Neuronal stem cell (in vitro differentiated cells): ENCODE data around the gene CFAP77. TPM values are rescaled to one million over a fixed set of nuclear protein-coding genes. Genes with fewer than 3 reads are reported as not detected.
A peak's percentile ranks its signal among the peaks of the same experiment; 100 is the strongest.

ENCODE experiments used
- DNase-seq: peaks from one replicate; pipeline ENCODE4 v3.0.0-alpha.2; 2013; ENCODE audit warnings: low spot score
- H2AFZ ChIP-seq: one replicate; pipeline ENCODE4 v1.6.1; 2013; ENCODE audit warnings: mild to moderate bottlenecking, low read length, inconsistent platforms
- H2AK5ac ChIP-seq: 2 replicates; pipeline ENCODE4 v1.6.1; 2013; ENCODE audit warnings: low read depth, mild to moderate bottlenecking, inconsistent platforms, low read length, moderate library complexity, mixed read lengths
- H2BK120ac ChIP-seq: 2 replicates; pipeline ENCODE4 v1.6.1; 2013; ENCODE audit warnings: low read depth, mild to moderate bottlenecking, inconsistent platforms, low read length, moderate library complexity, mixed read lengths
- H2BK12ac ChIP-seq: one replicate; pipeline ENCODE4 v1.6.1; 2013; ENCODE audit warnings: low read length, inconsistent platforms
- H2BK15ac ChIP-seq: 2 replicates; pipeline ENCODE4 v1.6.1; 2013; ENCODE audit warnings: mild to moderate bottlenecking, low read length, inconsistent platforms, mixed read lengths
- H2BK5ac ChIP-seq: one replicate; pipeline ENCODE4 v1.6.1; 2013; ENCODE audit warnings: inconsistent platforms, mild to moderate bottlenecking, low read length, moderate library complexity
- H3K14ac ChIP-seq: one replicate; pipeline ENCODE4 v1.6.1; 2013; ENCODE audit warnings: low read length, inconsistent platforms
- H3K18ac ChIP-seq: 2 replicates; pipeline ENCODE4 v1.6.1; 2013; ENCODE audit warnings: low read length, inconsistent platforms
- H3K23ac ChIP-seq: 2 replicates; pipeline ENCODE4 v1.6.1; 2013; ENCODE audit warnings: low read depth, mild to moderate bottlenecking, mixed read lengths, low read length, inconsistent platforms; ENCODE audit not compliant: poor library complexity
- H3K27ac ChIP-seq: replicated peaks from 3 replicates; pipeline ENCODE4 v1.5.1; 2013; ENCODE audit warnings: low read length, inconsistent platforms
- H3K27me3 ChIP-seq, 3 experiments: 2 replicates each; pipeline ENCODE4 v1.6.1; 2013; ENCODE audit warnings: low read length in 3 of 3, mild to moderate bottlenecking in 2 of 3, inconsistent platforms in 1 of 3, low read depth in 1 of 3, mixed read lengths in 1 of 3, moderate library complexity in 1 of 3; ENCODE audit not compliant: control insufficient read depth in 3 of 3, insufficient read depth in 3 of 3
- H3K36me3 ChIP-seq, 2 donors: replicated peaks in 1 of 2; 2 replicates each; pipeline ENCODE4 v1.6.1; 2013; ENCODE audit warnings: low read length in 2 of 2; ENCODE audit not compliant: control insufficient read depth in 2 of 2, insufficient read depth in 2 of 2
- H3K4ac ChIP-seq: 2 replicates; pipeline ENCODE4 v1.6.1; 2013; ENCODE audit warnings: inconsistent platforms, mild to moderate bottlenecking, low read length, moderate library complexity
- H3K4me1 ChIP-seq, 2 donors: 1 replicate in 1 of 2; 2 replicates in 1 of 2; pipeline ENCODE4 v1.6.1; 2013; ENCODE audit warnings: low read length in 2 of 2, low read depth in 1 of 2; ENCODE audit not compliant: control insufficient read depth in 2 of 2, insufficient read depth in 1 of 2
- H3K4me2 ChIP-seq: one replicate; pipeline ENCODE4 v1.6.1; 2013; ENCODE audit warnings: mild to moderate bottlenecking, low read length, inconsistent platforms; ENCODE audit not compliant: insufficient read depth, poor library complexity, severe bottlenecking
- H3K4me3 ChIP-seq, 2 donors: 2 replicates each; pipeline ENCODE4 v1.5.1; 2013; ENCODE audit warnings: low read length in 2 of 2, mild to moderate bottlenecking in 2 of 2, inconsistent platforms in 1 of 2, moderate library complexity in 1 of 2
- H3K79me1 ChIP-seq: one replicate; pipeline ENCODE4 v1.6.1; 2013; ENCODE audit warnings: low read depth, mild to moderate bottlenecking, inconsistent platforms, low read length, moderate library complexity
- H3K9ac ChIP-seq: one replicate; pipeline ENCODE4 v1.6.1; 2013; ENCODE audit warnings: mild to moderate bottlenecking, low read depth, low read length, inconsistent platforms; ENCODE audit not compliant: poor library complexity
- H3K9me3 ChIP-seq, 2 donors: replicated peaks in 1 of 2; 2 replicates each; pipeline versions ENCODE3 to v1.6.1; 2013; ENCODE audit warnings: low read length in 2 of 2, mild to moderate bottlenecking in 2 of 2, inconsistent platforms in 1 of 2, low read depth in 1 of 2, mixed read lengths in 1 of 2, moderate library complexity in 1 of 2; ENCODE audit not compliant: control insufficient read depth in 2 of 2, insufficient read depth in 1 of 2
- H4K8ac ChIP-seq: one replicate; pipeline ENCODE4 v1.6.1; 2013; ENCODE audit warnings: low read depth, mild to moderate bottlenecking, inconsistent platforms, low read length, moderate library complexity
- H4K91ac ChIP-seq: one replicate; pipeline ENCODE4 v1.6.1; 2013; ENCODE audit warnings: low read length, low read depth, mild to moderate bottlenecking, inconsistent platforms; ENCODE audit not compliant: poor library complexity
- WGBS, 2 donors: extraction: QIAGEN DNeasy Blood & Tissue Kit; methylation state at CpG; one replicate each; pipeline ENCODE4 v1.1.7; 2013; ENCODE audit warnings: missing lambda C conversion rate in 2 of 2, mixed read lengths in 1 of 2; ENCODE audit not compliant: insufficient read length in 2 of 2, insufficient replicate concordance in 1 of 2; ENCODE audit errors: extremely low coverage in 2 of 2; 5-methylcytosine and 5-hydroxymethylcytosine counted together
- polyA plus RNA-seq, 2 experiments: library from polyadenylated mRNA; stranded (reverse); fragments of 200-250 nt; gene quantifications; one replicate each; pipeline ENCODE4 v1.2.3, GENCODE V29; 2013

Gene CFAP77
- polyA plus RNA-seq (2013, experiment 1 of 2) = 0.40 TPM
- 0.40 TPM for polyA plus RNA-seq (2013, experiment 2 of 2)

- H3K27me3 ChIP-seq = peaks cover 6 to 63% (median 22%) of the 10 kb centered on the region in 3 experiments
- peak within 1 kb of the TSS; percentile 40 for H2BK15ac ChIP-seq
- peaks cover 12 to 17% of the 10 kb centered on the region in 2 donors for H3K4me1 ChIP-seq
- H3K9ac ChIP-seq = peak within 1 kb of the TSS; percentile 87
- WGBS, 2 donors = no CpG with 5 or more reads among the region's 69 CpGs
- peak within 1 kb of the TSS; percentile 96 for H2AFZ ChIP-seq
- H3K4me3 ChIP-seq = peak within 1 kb of the TSS; percentile 30 to 77
- DNase-seq = peak; percentile 73
- no peak within 1 kb of the TSS for H2AK5ac ChIP-seq
- no peak within 1 kb of the TSS for H4K8ac ChIP-seq
- H3K18ac ChIP-seq = peak within 1 kb of the TSS; percentile 83
- H3K4me2 ChIP-seq = peak within 1 kb of the TSS; percentile 93
- no peak within 1 kb of the TSS for H3K4ac ChIP-seq
- no peak within 1 kb of the TSS for H3K27ac ChIP-seq
- no peaks in the 10 kb centered on the region for H3K79me1 ChIP-seq
- no peak within 1 kb of the TSS for H3K14ac ChIP-seq
- no peak within 1 kb of the TSS for H4K91ac ChIP-seq
- no peak within 1 kb of the TSS for H2BK120ac ChIP-seq
- no peak within 1 kb of the TSS for H2BK12ac ChIP-seq
- peak within 1 kb of the TSS; percentile 47 for H3K23ac ChIP-seq
- no peaks in the 10 kb centered on the region for H3K36me3 ChIP-seq
- no peak within 1 kb of the TSS for H2BK5ac ChIP-seq
- H3K9me3 ChIP-seq = peaks cover 0 to 2% of the 10 kb centered on the region in 2 donors
These were observed at the start of gene CFAP77 for GRCh38 chr9:132409828-132410528. Gene CFAP77, plus strand, starts transcription at chr9:132410211. Its CDS starts 61 bp downstream, at chr9:132410272.

GRCh38 chr9:132364068-132364467, 45.9 kb upstream of the CFAP77 start:
- WGBS, 2 donors = no CpG with 5 or more reads among the region's 9 CpGs
- H3K23ac ChIP-seq = no peak overlapping the region
- H2AK5ac ChIP-seq = no peak overlapping the region
- no peak overlapping the region for H2BK15ac ChIP-seq
- H3K27me3 ChIP-seq = no peaks in the 10 kb centered on the region
- H2BK5ac ChIP-seq = no peak overlapping the region
- no peak overlapping the region for H3K4me3 ChIP-seq
- H3K9ac ChIP-seq = no peak overlapping the region
- H3K9me3 ChIP-seq = no peaks in the 10 kb centered on the region
- no peak overlapping the region for H3K4ac ChIP-seq
- no peak overlapping the region for H3K14ac ChIP-seq
- H2AFZ ChIP-seq = no peak overlapping the region
- no peak overlapping the region for H4K91ac ChIP-seq
- no peak overlapping the region for H2BK120ac ChIP-seq
- H3K18ac ChIP-seq = no peak overlapping the region
- no peaks in the 10 kb centered on the region for H3K79me1 ChIP-seq
- DNase-seq = no peak
- no peak overlapping the region for H3K27ac ChIP-seq
- H3K4me1 ChIP-seq = no peaks in the 10 kb centered on the region
- no peak overlapping the region for H2BK12ac ChIP-seq
- H3K4me2 ChIP-seq = no peak overlapping the region
- H4K8ac ChIP-seq = no peak overlapping the region
- no peaks in the 10 kb centered on the region for H3K36me3 ChIP-seq

DNA sequence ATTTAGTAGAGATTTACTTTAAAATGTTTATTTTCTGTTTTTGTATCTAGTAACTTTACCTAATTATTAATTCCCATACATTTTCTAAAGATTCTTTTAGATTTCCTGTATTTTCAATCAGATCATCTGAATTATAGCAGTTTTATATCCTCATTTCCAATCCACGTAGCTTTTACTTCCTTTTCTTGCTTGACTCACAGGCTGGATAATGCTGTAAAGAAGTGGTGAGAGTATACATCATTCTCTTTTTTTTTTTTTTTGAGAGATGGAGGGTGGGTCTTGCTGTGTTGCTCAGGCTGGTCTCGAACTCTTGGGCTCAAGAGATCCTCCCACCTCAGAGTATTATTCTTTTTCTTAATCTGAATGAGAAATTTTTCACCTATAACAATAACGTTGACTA, 44.0 kb upstream of the CFAP77 start:
- H3K4me2 ChIP-seq = no peak overlapping the region
- H2BK15ac ChIP-seq = no peak overlapping the region
- H3K9ac ChIP-seq = no peak overlapping the region
- H3K4me1 ChIP-seq = no peaks in the 10 kb centered on the region
- no peak overlapping the region for H3K27ac ChIP-seq
- H2BK120ac ChIP-seq = no peak overlapping the region
- H3K36me3 ChIP-seq = no peaks in the 10 kb centered on the region
- no peak overlapping the region for H3K4me3 ChIP-seq
- no peak overlapping the region for H4K91ac ChIP-seq
- no peak overlapping the region for H2AFZ ChIP-seq
- H3K23ac ChIP-seq = no peak overlapping the region
- DNase-seq = no peak
- H3K79me1 ChIP-seq = no peaks in the 10 kb centered on the region
- H2BK12ac ChIP-seq = no peak overlapping the region
- no peaks in the 10 kb centered on the region for H3K27me3 ChIP-seq
- no peak overlapping the region for H3K4ac ChIP-seq
- no CpG with 5 or more reads among the region's 3 CpGs for WGBS, 2 donors
- no peak overlapping the region for H4K8ac ChIP-seq
- H3K14ac ChIP-seq = no peak overlapping the region
- H2BK5ac ChIP-seq = no peak overlapping the region
- H3K9me3 ChIP-seq = no peaks in the 10 kb centered on the region
- no peak overlapping the region for H2AK5ac ChIP-seq
- H3K18ac ChIP-seq = no peak overlapping the region

DNA sequence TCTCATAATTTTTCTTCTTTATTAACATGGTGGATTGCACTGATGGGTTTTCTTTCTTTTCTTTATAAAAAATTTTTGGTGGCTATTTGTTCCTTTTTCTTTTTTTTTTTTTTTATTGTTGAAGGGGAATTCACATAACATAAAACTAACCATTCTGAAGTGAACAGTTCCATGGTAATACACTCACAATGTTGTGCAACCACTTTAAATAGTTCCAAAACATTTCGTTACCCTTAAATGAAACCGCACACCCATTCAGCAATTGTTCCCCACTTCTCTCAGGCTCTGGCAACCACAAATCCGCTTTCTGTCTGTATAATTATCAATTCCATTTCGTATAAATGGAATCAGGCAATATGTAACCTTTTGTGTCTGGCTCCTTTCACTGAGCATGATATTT, 43.5 kb upstream of the CFAP77 start:
- Histone ChIP-seq H4K91ac (no peak overlapping the region), H3K18ac (no peak overlapping the region), H3K23ac (no peak overlapping the region), H3K9me3 (no peaks in the 10 kb centered on the region), H2BK15ac (no peak overlapping the region), H2BK120ac (no peak overlapping the region), H3K14ac (no peak overlapping the region), H2BK12ac (no peak overlapping the region), H3K4me2 (no peak overlapping the region), H2AFZ (no peak overlapping the region), H2BK5ac (no peak overlapping the region), H4K8ac (no peak overlapping the region), H3K36me3 (no peaks in the 10 kb centered on the region), H3K4ac (no peak overlapping the region), H3K9ac (no peak overlapping the region), H3K79me1 (no peaks in the 10 kb centered on the region), H3K4me3 (no peak overlapping the region), H3K4me1 (no peaks in the 10 kb centered on the region), H3K27ac (no peak overlapping the region), H2AK5ac (no peak overlapping the region), H3K27me3 (no peaks in the 10 kb centered on the region)
- no peak for DNase-seq
- WGBS, 2 donors = no CpG with 5 or more reads among the region's 4 CpGs
